Panc1 (cell line): Measurements from ENCODE around the gene ZFP1.

Experiments used
- CTCF ChIP-seq: fragments of 450-650 bp; IDR thresholded peaks from 2 replicates; pipeline ENCODE4 v1.5.1; 2017; ENCODE audit warnings: mild to moderate bottlenecking
- SIN3A ChIP-seq: IDR thresholded peaks from 2 replicates; pipeline ENCODE4 v1.6.1; 2012; ENCODE audit warnings: low read depth, mild to moderate bottlenecking, low read length, moderate library complexity, borderline replicate concordance; ENCODE audit not compliant: insufficient read depth
- TCF7L2 ChIP-seq: IDR thresholded peaks from 2 replicates; pipeline ENCODE4 v1.6.1; 2011; ENCODE audit warnings: mild to moderate bottlenecking, low read depth, low read length, inconsistent platforms

- no peak for TF ChIP-seq CTCF
- TF ChIP-seq SIN3A = no peak
- TF ChIP-seq TCF7L2 = no peak
These were observed 67.8 kb downstream of the ZFP1 start for GRCh38 chr16:75216127-75216526.
